ENCODE data around the gene CSK. TPM values are rescaled to one million over a fixed set of nuclear protein-coding genes. Genes with fewer than 3 reads are reported as not detected.

Gene CSK
- total and polyA plus RNA-seq, 2 of the 8 experiments (the other 6 are each of a cell fraction or from before 2014, with no cell fraction given): 13.7 to 50.2 TPM

DNA sequence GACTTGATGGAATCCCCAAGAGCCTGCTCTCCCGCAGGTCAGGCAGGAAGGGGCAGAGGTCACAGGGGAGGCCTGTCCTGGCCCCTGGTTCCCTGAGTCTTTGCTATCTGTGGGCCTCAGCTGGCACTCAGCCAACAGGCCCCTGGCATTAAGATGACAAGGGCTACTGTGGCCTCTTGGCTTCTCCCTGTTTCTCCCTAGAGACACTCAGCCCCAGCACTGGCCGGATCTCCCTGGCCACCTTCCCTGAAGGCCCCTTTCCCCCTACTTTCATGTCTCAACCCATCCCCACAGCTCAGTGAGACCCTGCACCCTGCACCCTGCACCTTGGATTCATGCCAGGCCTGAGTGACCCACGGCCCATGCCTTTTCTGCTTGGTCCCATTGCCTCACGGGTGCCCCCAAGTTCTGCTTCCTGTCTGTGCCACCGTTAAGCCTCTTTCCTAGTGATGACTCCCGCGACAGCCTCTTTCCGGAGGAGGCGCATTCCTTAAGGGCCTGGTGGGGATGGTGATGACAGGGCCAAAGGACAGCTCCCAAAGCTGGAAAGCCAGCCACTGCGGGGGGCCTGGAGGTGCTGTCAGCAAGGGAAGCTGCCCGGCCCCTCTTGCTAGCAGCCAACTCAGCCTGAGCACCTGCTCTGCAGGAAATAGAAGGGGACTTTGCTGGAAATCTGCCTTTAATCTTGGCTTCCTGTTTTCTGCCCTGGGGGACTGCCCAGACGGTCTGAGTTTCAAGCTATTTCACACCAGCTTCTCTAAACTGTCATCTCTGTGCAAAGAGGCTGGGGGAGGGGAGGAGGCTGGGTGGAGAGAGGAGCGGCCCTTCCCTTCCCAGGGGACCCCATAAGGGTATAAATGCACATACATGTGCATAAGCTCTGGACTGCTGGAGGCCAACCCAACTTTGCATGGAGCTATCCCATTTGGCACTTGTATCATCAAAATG, 4.8 kb upstream of the CSK start:
- WGBS, 2 experiments (ENCODE audit: extremely low coverage in 1 of 2, insufficient coverage in 1 of 2, insufficient read length in 1 of 2, insufficient replicate concordance in 2 of 2, low coverage in 1 of 2, low lambda C conversion rate in 2 of 2, missing lambda C conversion rate in 1 of 2): 68% methylated on average over 12 of the region's 13 CpGs; no CpG with 5 or more reads in 1 of the 2 experiments
- Histone ChIP-seq H3K4me1 (replicated peaks in 1 of 4; ENCODE audit: control insufficient read depth in 3 of 4, insufficient read depth in 4 of 4, low read length in 3 of 4) (peaks cover 4 to 17% (median 12%) of the 10 kb centered on the region in 4 experiments), H4K5ac (ENCODE audit: insufficient read length, low read depth, low read length) (no peak overlapping the region), H3K79me2 (ENCODE audit: control insufficient read depth in 1 of 2, insufficient read depth in 2 of 2, low read length in 2 of 2) (no peaks in the 10 kb centered on the region), H3K27me3 (replicated peaks in 1 of 4; ENCODE audit: control insufficient read depth in 3 of 4, extremely low read depth in 1 of 4, insufficient read depth in 3 of 4, low read length in 3 of 4) (peaks cover 0 to 15% (median 11%) of the 10 kb centered on the region in 4 experiments; a peak in 6 of 7 replicates), H4K20me1 (replicated peaks in 1 of 2; ENCODE audit: control insufficient read depth in 1 of 2, insufficient read depth in 2 of 2, low read length in 2 of 2) (no peaks in the 10 kb centered on the region), H2BK15ac (ENCODE audit: low read length) (no peak overlapping the region), H3K18ac (ENCODE audit: extremely low read depth, low read length) (no peak overlapping the region), H2BK5ac (ENCODE audit: low read depth, low read length) (no peak overlapping the region), H2AK5ac (ENCODE audit: low read depth, low read length) (no peak overlapping the region), H3K4me2 (ENCODE audit: insufficient read depth in 1 of 2, low read depth in 2 of 2, low read length in 2 of 2) (no peak overlapping the region), H2BK20ac (ENCODE audit: low read length) (no peak overlapping the region), H3K23ac (ENCODE audit: insufficient read length) (no peak overlapping the region), H3K56ac (replicated peaks; ENCODE audit: insufficient read length, low read depth, low read length) (no peak overlapping the region), H3K79me1 (ENCODE audit: low read depth, low read length) (no peaks in the 10 kb centered on the region), H2BK120ac (replicated peaks; ENCODE audit: low read depth, low read length) (no peak overlapping the region), H2BK12ac (ENCODE audit: low read depth, low read length) (no peak overlapping the region), H3K27ac (ENCODE audit: low read depth, low read length) (no peak overlapping the region), H3K14ac (ENCODE audit: insufficient read length) (no peak overlapping the region), H3K36me3 (ENCODE audit: control insufficient read depth in 2 of 4, insufficient read depth in 4 of 4, low read length in 3 of 4) (no peaks in the 10 kb centered on the region), H2AFZ (ENCODE audit: low read length) (no peak overlapping the region), H3K9ac (replicated peaks in 1 of 4; ENCODE audit: extremely low read depth in 1 of 4, low read depth in 3 of 4, low read length in 3 of 4) (no peak overlapping the region), H3K9me3 (ENCODE audit: insufficient read depth in 2 of 2, low read depth in 1 of 2, low read length in 1 of 2) (no peaks in the 10 kb centered on the region), H4K8ac (ENCODE audit: extremely low read depth, insufficient read depth, low read length) (no peak overlapping the region), H3K4ac (replicated peaks; ENCODE audit: insufficient read length, low read depth, low read length) (no peak overlapping the region), H3K23me2 (ENCODE audit: low read depth, low read length) (peaks cover 4% of the 10 kb centered on the region; the same call in 1 of the 2 replicates), H3K4me3 (ENCODE audit: extremely low read depth in 1 of 4, insufficient read depth in 2 of 4, low read depth in 3 of 4, low read length in 4 of 4) (no peak overlapping the region), H4K91ac (replicated peaks; ENCODE audit: insufficient read length, low read length) (no peak overlapping the region)
- POLR2A ChIA-PET (ENCODE audit: partially characterized antibody): interaction anchor here (0.5 to 2.1 kb wide), 9 partner anchors 8 to 253 kb away, joined by 3 to 18 read pairs (median 3); partner anchors contain the start of gene CLK3
- CTCF ChIA-PET (ENCODE audit: partially characterized antibody): interaction anchor here (0.5 to 53.7 kb wide), 13 partner anchors 7 to 174 kb away, joined by 3 to 1439 read pairs (median 3); partner anchors contain the start of genes CLK3 and CPLX3
- DNase-seq (ENCODE audit: low read depth in 1 of 2, low spot score in 2 of 2): no peak
- no peak for FAIRE-seq
- TF ChIP-seq BRCA1 (IDR thresholded peaks at IDR 0.05; ENCODE audit: low read depth, low read length) (no peak), TAF7 (optimal IDR thresholded peaks at IDR 0.05; ENCODE audit: borderline replicate concordance, low read depth, low read length) (no peak), SRF (IDR thresholded peaks at IDR 0.05; ENCODE audit: low read depth, low read length) (no peak), CREB1 (IDR thresholded peaks at IDR 0.05) (no peak), RBBP5 (IDR thresholded peaks at IDR 0.05; ENCODE audit: borderline replicate concordance, low read depth, low read length) (no peak), SIX5 (IDR thresholded peaks at IDR 0.05; ENCODE audit: low read depth, low read length) (no peak), JUND (IDR thresholded peaks at IDR 0.05; ENCODE audit: low read length) (no peak), PHF8 (conservative IDR thresholded peaks at IDR 0.05; ENCODE audit: low read depth, low read length) (no peak), SIRT6 (IDR thresholded peaks at IDR 0.05; ENCODE audit: low read length) (no peak)
- TF ChIP-seq, protein P1, sequence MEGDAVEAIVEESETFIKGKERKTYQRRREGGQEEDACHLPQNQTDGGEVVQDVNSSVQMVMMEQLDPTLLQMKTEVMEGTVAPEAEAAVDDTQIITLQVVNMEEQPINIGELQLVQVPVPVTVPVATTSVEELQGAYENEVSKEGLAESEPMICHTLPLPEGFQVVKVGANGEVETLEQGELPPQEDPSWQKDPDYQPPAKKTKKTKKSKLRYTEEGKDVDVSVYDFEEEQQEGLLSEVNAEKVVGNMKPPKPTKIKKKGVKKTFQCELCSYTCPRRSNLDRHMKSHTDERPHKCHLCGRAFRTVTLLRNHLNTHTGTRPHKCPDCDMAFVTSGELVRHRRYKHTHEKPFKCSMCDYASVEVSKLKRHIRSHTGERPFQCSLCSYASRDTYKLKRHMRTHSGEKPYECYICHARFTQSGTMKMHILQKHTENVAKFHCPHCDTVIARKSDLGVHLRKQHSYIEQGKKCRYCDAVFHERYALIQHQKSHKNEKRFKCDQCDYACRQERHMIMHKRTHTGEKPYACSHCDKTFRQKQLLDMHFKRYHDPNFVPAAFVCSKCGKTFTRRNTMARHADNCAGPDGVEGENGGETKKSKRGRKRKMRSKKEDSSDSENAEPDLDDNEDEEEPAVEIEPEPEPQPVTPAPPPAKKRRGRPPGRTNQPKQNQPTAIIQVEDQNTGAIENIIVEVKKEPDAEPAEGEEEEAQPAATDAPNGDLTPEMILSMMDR (IDR thresholded peaks at IDR 0.05; ENCODE audit: control extremely low read depth in 1 of 3, insufficient read depth in 1 of 3, low read depth in 1 of 3, low read length in 3 of 3): no peak
